GM18909 (cell line): ENCODE measurements around the gene GP1BA.

Experiments
- ATAC-seq: cut with Tn5 transposase; IDR thresholded peaks from one replicate; pipeline ENCODE4 v1.9.1; 2021; ENCODE audit warnings: mild to moderate bottlenecking; ENCODE audit not compliant: unreplicated experiment, poor library complexity

GP1BA gene

GRCh38 chr17:4931963-4932362, at the start of gene GP1BA:
Gene GP1BA (plus strand): TSS chr17:4932277. CDS start chr17:4932605, 328 bp downstream.
- no peak for ATAC-seq

GRCh38 chr17:4884489-4884888, 47.6 kb upstream of the GP1BA start:
- no peak for ATAC-seq

- ATAC-seq: no peak
Observed at GRCh38 chr17:4886830-4887229, 45.2 kb upstream of the GP1BA start.

- ATAC-seq: no peak
Observed at GRCh38 chr17:4887581-4887980, 44.5 kb upstream of the GP1BA start.

GRCh38 chr17:4891411-4892410, 40.4 kb upstream of the GP1BA start:
- ATAC-seq: no peak

GRCh38 chr17:4892499-4893221, 39.4 kb upstream of the GP1BA start:
- no peak for ATAC-seq

GRCh38 chr17:4893272-4893671, 38.8 kb upstream of the GP1BA start:
- ATAC-seq: no peak

- no peak for ATAC-seq
Observed at GRCh38 chr17:4893721-4894560, 38.1 kb upstream of the GP1BA start.

GRCh38 chr17:4895121-4895520, 37.0 kb upstream of the GP1BA start:
- ATAC-seq: no peak

GRCh38 chr17:4895657-4896331, 36.3 kb upstream of the GP1BA start:
- ATAC-seq: no peak

GRCh38 chr17:4896332-4897197, 35.5 kb upstream of the GP1BA start:
- ATAC-seq: no peak

GRCh38 chr17:4897198-4897687, 34.8 kb upstream of the GP1BA start:
- no peak for ATAC-seq

- no peak for ATAC-seq
Observed at GRCh38 chr17:4897785-4898184, 34.3 kb upstream of the GP1BA start.

GRCh38 chr17:4898351-4898750, 33.7 kb upstream of the GP1BA start:
- no peak for ATAC-seq

- ATAC-seq: no peak
Observed at GRCh38 chr17:4898927-4899326, 33.1 kb upstream of the GP1BA start.

- ATAC-seq: peak; percentile 63
Observed at GRCh38 chr17:4899341-4900230, 32.5 kb upstream of the GP1BA start, which contains the start of gene C17orf107. Gene C17orf107 (plus strand): TSS chr17:4899536. CDS start chr17:4899763, 227 bp downstream.

GRCh38 chr17:4900231-4901107, 31.6 kb upstream of the GP1BA start:
- no peak for ATAC-seq
